K562 (cell line): ENCODE measurements around the gene DISC1. TPM values are rescaled to one million over a fixed set of nuclear protein-coding genes. Genes with fewer than 3 reads are reported as not detected.

ENCODE experiments used
- ATAC-seq: fragments of 200-7000 bp; cut with Tn5 transposase; 3 replicates; pipeline ENCODE4 v1.9.1; 2020; ENCODE audit warnings: moderate library complexity
- BruUV-seq: library from RNA; stranded (reverse); fragments of 400-500 nt; replicated peaks from 2 replicates; lab custom pipeline; 2021; lab: Mats Ljungman, UMichigan
- CTCF ChIA-PET: fragments of 300-600 bp; formaldehyde crosslinking; extraction: SDS; loops from one replicate; lab custom pipeline; 2021; ENCODE audit warnings: low intra/inter-chr PET ratio; lab: Yijun Ruan, JAX
- POLR2A ChIA-PET: fragments of 300-600, 350-650 bp; sonication (Branson Sonifier 250); formaldehyde crosslinking; extraction: SDS; loops from one replicate; lab custom pipeline; 2021; ENCODE audit warnings: antibody characterized with exemption, inconsistent platforms; lab: Yijun Ruan, JAX
- DNase-seq, 4 experiments: peaks; one replicate each; pipeline versions ENCODE4 v3.0.0 to v3.0.0-alpha.2; 2011 to 2018; ENCODE audit warnings: low spot score in 3 of 4, mixed read lengths in 3 of 4; ENCODE audit errors: extremely low read depth in 1 of 4
- FAIRE-seq: peaks from 2 replicates; lab custom pipeline; 2011; peaks lifted over from hg19 to GRCh38; lab: Jason Lieb, UNC
- H2AFZ ChIP-seq: 2 replicates; pipeline ENCODE4 v1.6.0; 2011; ENCODE audit warnings: low read depth, low read length, control low read depth, inconsistent platforms
- H3K27ac ChIP-seq: fragments of 200-600 bp; 3 replicates; pipeline ENCODE4 v1.8.0; 2011; ENCODE audit warnings: low read depth, mild to moderate bottlenecking, control low read depth, inconsistent platforms, low read length, moderate library complexity, mixed read lengths; ENCODE audit errors: extremely low read depth
- H3K27me3 ChIP-seq, 2 experiments: fragments of 300-600 bp in 1 of 2; 2 replicates in 1 of 2; 3 replicates in 1 of 2; pipeline versions ENCODE4 v1.6.0 to v1.8.0; 2011; ENCODE audit warnings: inconsistent platforms in 2 of 2, low read length in 2 of 2, mild to moderate bottlenecking in 1 of 2, mixed read lengths in 1 of 2, moderate library complexity in 1 of 2; ENCODE audit not compliant: control insufficient read depth in 2 of 2, insufficient read depth in 2 of 2
- H3K36me3 ChIP-seq: fragments of 300-600 bp; 3 replicates; pipeline ENCODE4 v1.8.0; 2011; ENCODE audit warnings: mild to moderate bottlenecking, low read length, inconsistent platforms; ENCODE audit not compliant: control insufficient read depth, insufficient read depth
- H3K4me1 ChIP-seq, 2 experiments: fragments of 200-600 bp in 1 of 2; replicated peaks in 1 of 2; 2 replicates in 1 of 2; 3 replicates in 1 of 2; pipeline versions ENCODE4 v1.5.1 to v1.8.0; 2011; ENCODE audit warnings: inconsistent platforms in 2 of 2, low read length in 2 of 2, mild to moderate bottlenecking in 1 of 2, mixed read lengths in 1 of 2, moderate library complexity in 1 of 2; ENCODE audit not compliant: control insufficient read depth in 2 of 2, insufficient read depth in 2 of 2
- H3K4me2 ChIP-seq: 2 replicates; pipeline ENCODE4 v1.6.1; 2011; ENCODE audit warnings: low read length, control low read depth, inconsistent platforms, mixed read lengths; ENCODE audit not compliant: insufficient read depth
- H3K4me3 ChIP-seq: fragments of 200-600 bp; sonication (generic), shearing (Covaris generic); 2 replicates; pipeline ENCODE4 v1.5.1; 2016; ENCODE audit warnings: control low read depth, inconsistent platforms
- H3K79me2 ChIP-seq: fragments of 200-600 bp; 3 replicates; pipeline ENCODE4 v1.8.0; 2011; ENCODE audit warnings: low read length, inconsistent platforms; ENCODE audit not compliant: control insufficient read depth, insufficient read depth
- H3K9ac ChIP-seq, 2 experiments: 2 replicates each; pipeline versions ENCODE4 v1.6.0 to v1.6.1; 2011; ENCODE audit warnings: low read depth in 2 of 2, low read length in 2 of 2, control low read depth in 1 of 2, inconsistent platforms in 1 of 2, mild to moderate bottlenecking in 1 of 2, mixed read lengths in 1 of 2; ENCODE audit not compliant: insufficient read depth in 1 of 2
- H3K9me1 ChIP-seq: one replicate; pipeline ENCODE4 v1.6.0; 2011; ENCODE audit warnings: inconsistent platforms, mild to moderate bottlenecking, low read length, moderate library complexity; ENCODE audit not compliant: control insufficient read depth, insufficient read depth
- H3K9me3 ChIP-seq: replicated peaks from 2 replicates; pipeline ENCODE4 v1.5.1; 2011; ENCODE audit warnings: low read depth, low read length, inconsistent platforms; ENCODE audit not compliant: control insufficient read depth, insufficient read depth
- H4K20me1 ChIP-seq: replicated peaks from 2 replicates; pipeline ENCODE4 v1.6.1; 2011; ENCODE audit warnings: low read length, inconsistent platforms, mixed read lengths; ENCODE audit not compliant: control insufficient read depth, insufficient read depth
- BRF1 ChIP-seq: IDR thresholded peaks from 3 replicates; pipeline ENCODE4 v1.6.1; 2011; ENCODE audit warnings: borderline replicate concordance, mild to moderate bottlenecking; ENCODE audit not compliant: insufficient read length; ENCODE audit errors: extremely low read depth
- CC2D1A ChIP-seq: fragments of 450-650 bp; IDR thresholded peaks from 2 replicates; pipeline ENCODE4 v1.6.1; 2017; ENCODE audit warnings: mild to moderate bottlenecking
- HDAC1 ChIP-seq, 2 experiments: fragments of 450-650 bp; IDR thresholded peaks; 2 replicates each; pipeline ENCODE4 v1.6.1; 2016 to 2017; ENCODE audit warnings: inconsistent platforms in 1 of 2, mild to moderate bottlenecking in 1 of 2, moderate library complexity in 1 of 2
- MCM3 ChIP-seq: fragments of 450-650 bp; IDR thresholded peaks from 2 replicates; pipeline ENCODE4 v1.6.1; 2016
- MEF2D ChIP-seq: conservative IDR thresholded peaks from 2 replicates; pipeline ENCODE4 v1.6.1; 2016; ENCODE audit warnings: low read depth, missing genetic modification characterization, missing compliant biosample characterization
- NUFIP1 ChIP-seq: fragments of 450-650 bp; IDR thresholded peaks from 2 replicates; pipeline ENCODE4 v1.6.1; 2018; ENCODE audit not compliant: partially characterized antibody
- POLR2A ChIP-seq: fragments of 450-650 bp; conservative IDR thresholded peaks from 2 replicates; pipeline ENCODE4 v1.6.1; 2016
- PTBP1 ChIP-seq: fragments of 200-400 bp; formaldehyde crosslinking; IDR thresholded peaks from 2 replicates; pipeline ENCODE4 v1.6.1; 2017; ENCODE audit warnings: low read depth, low read length
- RBM39 ChIP-seq: fragments of 200-400 bp; formaldehyde crosslinking; optimal IDR thresholded peaks from 2 replicates; pipeline ENCODE3; 2018; ENCODE audit warnings: low read depth, low read length
- SIN3A ChIP-seq, 2 experiments: fragments of 150-350 bp in 1 of 2; IDR thresholded peaks; 2 replicates each; pipeline ENCODE4 v1.6.1; 2011 to 2016; ENCODE audit warnings: borderline replicate concordance in 2 of 2, low read depth in 2 of 2, low read length in 2 of 2, mild to moderate bottlenecking in 2 of 2, moderate library complexity in 2 of 2; ENCODE audit not compliant: control insufficient read depth in 1 of 2
- SP2 ChIP-seq: IDR thresholded peaks from 2 replicates; pipeline ENCODE4 v1.6.1; 2011; ENCODE audit warnings: mild to moderate bottlenecking, low read depth, low read length, moderate library complexity; ENCODE audit not compliant: poor library complexity, severe bottlenecking; ENCODE audit errors: extremely low read depth
- ZNF23 ChIP-seq: fragments of 250-450 bp; sonication (Bioruptor Pico); IDR thresholded peaks from 2 replicates; pipeline ENCODE4 v1.4.0; 2020; ENCODE audit warnings: mild to moderate bottlenecking
- ZNF76 ChIP-seq: fragments of 250-450 bp; sonication (Bioruptor Pico); IDR thresholded peaks from 2 replicates; pipeline ENCODE4 v1.4.0; 2020; ENCODE audit warnings: mild to moderate bottlenecking, moderate library complexity, borderline replicate concordance
- WGBS: fragments of 100-300 bp; shearing (Covaris generic); methylation state at CpG from one replicate; pipeline ENCODE4 v1.1.6; 2016; ENCODE audit warnings: low coverage, mixed read lengths; ENCODE audit not compliant: insufficient coverage; ENCODE audit errors: missing lambda C conversion rate; 5-methylcytosine and 5-hydroxymethylcytosine counted together
- in situ Hi-C: fragments of 300-500 bp; cut with MboI; formaldehyde crosslinking; loops from 4 replicates; pipeline ENCODE4 v1.15.0; 2018; ENCODE audit warnings: inconsistent platforms, mixed read lengths
- intact Hi-C: fragments of 100-400 bp; cut with micrococcal nuclease; formaldehyde crosslinking; loops from 2 replicates; pipeline ENCODE4 v1.14.2; 2022
- polyA plus RNA-seq, 8 experiments: library from polyadenylated mRNA; depleted of rRNA in 4 of 8; stranded (reverse) in 5 of 8; unstranded in 3 of 8; fragments of >200 nt; fragmentation: Nextera tagmentation in 2 of 8; fragmentation: Illumina TruSeq in 1 of 8; extraction: Ambion mirVana in 2 of 8; extraction: Trizol in 1 of 8; gene quantifications; 2 replicates each; pipeline versions ENCODE4 v1.2.1 to v1.2.3, GENCODE V29; 2011 to 2014; ENCODE audit warnings: inconsistent platforms in 1 of 8, missing spikeins in 1 of 8
- total RNA-seq, 7 experiments: library from RNA; depleted of rRNA in 6 of 7; stranded (reverse); fragments of >200 nt in 6 of 7; fragmentation: Illumina TruSeq in 2 of 7; extraction: Trizol in 2 of 7; gene quantifications; 2 replicates each; pipeline versions ENCODE4 v1.2.1 to v1.2.3, GENCODE V29; 2011 to 2021; ENCODE audit warnings: low replicate concordance in 1 of 7
- TF ChIP-seq, protein P1 (sequence below): fragments of 250-450 bp; sonication (Bioruptor Pico); IDR thresholded peaks from 2 replicates; pipeline ENCODE4 v1.8.0; 2022; ENCODE audit warnings: moderate library complexity, mild to moderate bottlenecking, inconsistent platforms
- TF ChIP-seq, protein P2 (sequence below): conservative IDR thresholded peaks from 2 replicates; pipeline ENCODE4 v1.6.1; 2011; ENCODE audit warnings: low read depth, mild to moderate bottlenecking, low read length; ENCODE audit not compliant: control insufficient read depth
- TF ChIP-seq, protein P3 (sequence below): sonication (generic); formaldehyde crosslinking; IDR thresholded peaks from 2 replicates; pipeline ENCODE4 v1.5.0; 2020; ENCODE audit warnings: missing genetic modification reagents

The DISC1 gene
- total and polyA plus RNA-seq, 9 of the 15 experiments (the other 6 are each of a cell fraction or from before 2014, with no cell fraction given): 0.01 to 0.11 (median 0.08) TPM; not detected in 1

DNA sequence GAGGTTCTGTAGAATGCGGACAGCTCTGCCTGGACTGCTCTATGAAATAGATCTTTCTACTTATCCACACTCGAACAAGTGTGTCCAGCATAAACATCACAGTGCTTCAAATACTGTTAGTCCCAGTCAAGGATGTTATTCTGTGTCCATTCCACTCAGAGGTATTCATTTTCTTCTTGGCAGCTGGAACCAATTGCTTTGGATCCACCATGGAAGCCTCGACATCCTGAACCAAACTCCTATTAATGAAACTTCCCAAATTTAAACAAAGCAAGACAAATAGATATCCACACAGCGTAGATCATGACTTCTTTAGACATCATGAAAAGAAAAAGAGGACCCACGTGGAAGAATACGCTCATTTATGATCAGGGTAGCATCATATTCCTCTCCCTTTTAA, 95.8 kb downstream of the DISC1 start:
- CTCF ChIA-PET: no interaction called here

DNA sequence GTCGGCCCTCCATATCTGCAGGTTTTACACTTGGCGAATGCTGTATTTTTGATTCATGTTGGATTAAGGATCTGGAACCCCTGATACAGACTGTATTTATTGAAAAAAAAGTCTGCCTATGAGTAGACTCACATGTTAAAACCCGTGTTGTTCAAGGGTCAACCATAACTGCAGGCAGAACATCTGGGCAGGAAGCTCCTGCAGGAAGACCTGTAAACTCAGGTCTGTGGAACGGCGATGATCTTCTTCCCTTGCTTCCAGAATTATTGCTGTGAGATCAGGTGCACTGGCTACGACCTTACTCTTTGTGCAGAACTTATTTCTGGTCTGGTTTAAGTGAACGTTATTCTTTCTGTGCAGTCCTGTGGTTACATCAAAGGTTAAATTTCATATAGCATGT, 96.6 kb downstream of the DISC1 start:
- intact Hi-C loops (no loop called here), in situ Hi-C loops (no loop called here)
- no TSS peak for BruUV-seq
- Histone ChIP-seq H3K27ac (no peak overlapping the region), H3K36me3 (no peaks in the 10 kb centered on the region), H4K20me1 (no peaks in the 10 kb centered on the region), H2AFZ (no peak overlapping the region), H3K4me1 (no peaks in the 10 kb centered on the region), H3K79me2 (no peaks in the 10 kb centered on the region), H3K4me2 (no peak overlapping the region), H3K9me1 (no peaks in the 10 kb centered on the region), H3K4me3 (no peak overlapping the region), H3K9ac (no peak overlapping the region), H3K9me3 (no peaks in the 10 kb centered on the region), H3K27me3 (peaks cover 3 to 4% of the 10 kb centered on the region in 2 experiments; a peak in 2 of 5 replicates)
- DNase-seq (no peak), ATAC-seq (no peak), FAIRE-seq (no peak)
- 2% methylated on average over 7 of the region's 7 CpGs for WGBS
- ChIA-PET POLR2A (no interaction called here), CTCF (no interaction called here)
- TF ChIP-seq, protein P1, sequence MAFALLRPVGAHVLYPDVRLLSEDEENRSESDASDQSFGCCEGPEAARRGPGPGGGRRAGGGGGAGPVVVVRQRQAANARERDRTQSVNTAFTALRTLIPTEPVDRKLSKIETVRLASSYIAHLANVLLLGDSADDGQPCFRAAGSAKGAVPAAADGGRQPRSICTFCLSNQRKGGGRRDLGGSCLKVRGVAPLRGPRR (CRISPR knock-in tag): no peak
- no peak for TF ChIP-seq MCM3
- no peak for TF ChIP-seq MEF2D (tag)
- no peak for TF ChIP-seq HDAC1 (IDR thresholded peaks at IDR 0.05)
- TF ChIP-seq POLR2A: no peak
- no peak for TF ChIP-seq PTBP1
- no peak for TF ChIP-seq ZNF23 (CRISPR knock-in tag)
- TF ChIP-seq, protein P2, sequence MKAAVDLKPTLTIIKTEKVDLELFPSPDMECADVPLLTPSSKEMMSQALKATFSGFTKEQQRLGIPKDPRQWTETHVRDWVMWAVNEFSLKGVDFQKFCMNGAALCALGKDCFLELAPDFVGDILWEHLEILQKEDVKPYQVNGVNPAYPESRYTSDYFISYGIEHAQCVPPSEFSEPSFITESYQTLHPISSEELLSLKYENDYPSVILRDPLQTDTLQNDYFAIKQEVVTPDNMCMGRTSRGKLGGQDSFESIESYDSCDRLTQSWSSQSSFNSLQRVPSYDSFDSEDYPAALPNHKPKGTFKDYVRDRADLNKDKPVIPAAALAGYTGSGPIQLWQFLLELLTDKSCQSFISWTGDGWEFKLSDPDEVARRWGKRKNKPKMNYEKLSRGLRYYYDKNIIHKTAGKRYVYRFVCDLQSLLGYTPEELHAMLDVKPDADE: no peak
- no peak for TF ChIP-seq BRF1
- TF ChIP-seq SP2: no peak
- TF ChIP-seq, protein P3, sequence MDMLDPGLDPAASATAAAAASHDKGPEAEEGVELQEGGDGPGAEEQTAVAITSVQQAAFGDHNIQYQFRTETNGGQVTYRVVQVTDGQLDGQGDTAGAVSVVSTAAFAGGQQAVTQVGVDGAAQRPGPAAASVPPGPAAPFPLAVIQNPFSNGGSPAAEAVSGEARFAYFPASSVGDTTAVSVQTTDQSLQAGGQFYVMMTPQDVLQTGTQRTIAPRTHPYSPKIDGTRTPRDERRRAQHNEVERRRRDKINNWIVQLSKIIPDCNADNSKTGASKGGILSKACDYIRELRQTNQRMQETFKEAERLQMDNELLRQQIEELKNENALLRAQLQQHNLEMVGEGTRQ (CRISPR knock-in tag): no peak
- TF ChIP-seq ZNF76 (CRISPR knock-in tag): no peak
- TF ChIP-seq RBM39: no peak
- no peak for TF ChIP-seq NUFIP1
- no peak for TF ChIP-seq SIN3A (IDR thresholded peaks at IDR 0.05; ENCODE audit: borderline replicate concordance in 2 of 2, control insufficient read depth in 1 of 2, low read depth in 2 of 2, low read length in 2 of 2)

More for the DNA sequence above, 95.8 kb downstream of the DISC1 start:
- no peak for DNase-seq
- H3K9me3 ChIP-seq: no peaks in the 10 kb centered on the region
- 1% methylated on average over 6 of the region's 6 CpGs for WGBS
- no peak overlapping the region for H2AFZ ChIP-seq
- POLR2A ChIA-PET: no interaction called here
- H3K27ac ChIP-seq: no peak overlapping the region
- H3K79me2 ChIP-seq: no peaks in the 10 kb centered on the region
- intact Hi-C loops (no loop called here), in situ Hi-C loops (no loop called here)
- no peaks in the 10 kb centered on the region for H3K9me1 ChIP-seq
- no TSS peak for BruUV-seq
- no peak for TF ChIP-seq CC2D1A
- H3K4me3 ChIP-seq: no peak overlapping the region
- no peaks in the 10 kb centered on the region for H3K4me1 ChIP-seq
- H3K27me3 ChIP-seq: peaks cover 3 to 4% of the 10 kb centered on the region in 2 experiments; a peak in 2 of 5 replicates
- H3K9ac ChIP-seq: no peak overlapping the region
- no peaks in the 10 kb centered on the region for H3K36me3 ChIP-seq
- no peaks in the 10 kb centered on the region for H4K20me1 ChIP-seq
- no peak overlapping the region for H3K4me2 ChIP-seq
- ATAC-seq: no peak
- FAIRE-seq: no peak
